GM19035 (cell line): ENCODE data around the gene RNF144A.

Source experiments
- ATAC-seq: cut with Tn5 transposase; IDR thresholded peaks from one replicate; pipeline ENCODE4 v1.9.1; 2021; ENCODE audit not compliant: unreplicated experiment

RNF144A gene

GRCh38 chr2:7018282-7018701, 101.1 kb downstream of the RNF144A start:
- ATAC-seq = no peak

DNA sequence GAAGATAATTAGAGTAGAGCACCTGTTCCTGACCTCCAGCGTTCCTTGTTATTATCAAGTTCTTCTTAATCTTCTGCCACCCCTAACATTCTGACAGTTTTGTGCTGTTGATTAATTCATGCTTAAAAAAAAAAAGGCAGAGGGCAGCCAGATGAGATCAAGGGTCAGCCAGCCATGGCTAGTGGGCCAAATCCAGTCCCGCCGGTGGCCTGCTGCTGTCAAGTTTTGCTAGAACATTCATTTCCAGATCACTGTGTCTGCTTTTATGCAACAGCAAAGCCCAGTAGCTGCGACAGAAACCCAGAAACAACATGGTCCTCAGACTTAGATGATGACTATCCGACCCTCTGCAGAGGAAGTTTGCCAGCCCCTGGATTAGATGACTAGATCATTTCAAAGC, 101.6 kb downstream of the RNF144A start:
- no peak for ATAC-seq

- ATAC-seq = no peak
Observed at GRCh38 chr2:7019191-7019590, 102.0 kb downstream of the RNF144A start.

- ATAC-seq = no peak
Observed at GRCh38 chr2:7020059-7020458, 102.8 kb downstream of the RNF144A start.

- no peak for ATAC-seq
Observed at GRCh38 chr2:7020468-7020867, 103.3 kb downstream of the RNF144A start.

GRCh38 chr2:7020939-7021470, 103.8 kb downstream of the RNF144A start:
- ATAC-seq = no peak

DNA sequence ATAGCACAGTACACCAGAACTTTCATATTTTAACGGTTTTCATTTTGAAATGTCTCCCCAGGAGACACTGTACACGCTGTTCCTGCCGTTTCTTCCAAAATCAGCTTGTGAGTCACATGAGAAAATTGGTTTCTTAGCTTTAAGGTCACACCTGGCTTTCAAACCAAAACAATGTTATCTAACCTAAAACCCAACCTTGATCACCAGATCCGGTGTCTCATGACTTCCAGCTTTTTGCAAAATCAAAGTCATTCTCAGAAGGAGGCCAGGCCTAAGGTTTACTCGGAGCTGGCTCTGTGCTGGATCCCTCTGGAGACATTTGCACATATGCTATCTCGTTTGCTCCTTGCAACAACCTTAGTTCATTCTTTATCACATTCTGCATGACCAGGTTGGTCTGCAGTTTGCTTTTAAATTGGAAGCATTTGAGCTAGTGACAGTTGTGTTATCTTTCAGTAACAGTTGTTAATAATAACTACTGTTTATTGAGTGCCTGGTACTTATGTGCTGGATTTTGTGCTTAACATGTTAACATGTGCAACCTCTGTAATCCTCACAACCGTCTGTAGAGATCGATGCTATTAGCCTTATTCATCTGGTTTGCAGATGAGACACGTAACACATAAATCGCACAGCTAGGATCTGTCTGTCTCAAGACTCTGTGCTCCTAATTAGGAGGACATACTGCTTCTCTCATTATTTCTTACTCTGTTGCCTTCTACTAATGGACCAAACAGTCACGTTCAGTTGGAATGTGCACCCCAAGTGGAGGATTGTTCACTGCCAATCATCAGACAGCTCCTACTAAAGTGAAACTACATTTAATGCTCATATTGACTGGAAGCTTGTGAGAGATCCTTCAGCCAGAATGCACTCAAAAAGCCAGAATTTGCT, 105.5 kb downstream of the RNF144A start:
- ATAC-seq = no peak

DNA sequence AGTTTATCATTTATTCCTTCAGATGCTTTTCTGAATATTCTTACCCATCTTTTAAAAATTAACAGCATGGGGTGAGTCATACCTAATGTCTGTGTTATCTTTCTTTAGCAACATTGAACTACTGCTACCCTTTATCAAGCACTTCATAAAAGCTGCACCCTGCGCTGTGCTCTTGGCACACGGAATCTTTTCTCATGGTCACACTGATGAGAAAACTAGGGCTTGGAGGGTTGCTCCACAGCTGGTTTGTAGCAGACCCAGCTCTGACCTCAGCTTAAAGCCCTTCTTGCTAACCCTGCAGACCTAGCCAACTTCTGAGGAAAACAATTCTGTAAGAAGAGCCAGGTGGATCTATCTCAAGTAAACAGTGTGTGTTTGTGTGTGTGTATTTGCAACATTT, 106.3 kb downstream of the RNF144A start:
- ATAC-seq = no peak

DNA sequence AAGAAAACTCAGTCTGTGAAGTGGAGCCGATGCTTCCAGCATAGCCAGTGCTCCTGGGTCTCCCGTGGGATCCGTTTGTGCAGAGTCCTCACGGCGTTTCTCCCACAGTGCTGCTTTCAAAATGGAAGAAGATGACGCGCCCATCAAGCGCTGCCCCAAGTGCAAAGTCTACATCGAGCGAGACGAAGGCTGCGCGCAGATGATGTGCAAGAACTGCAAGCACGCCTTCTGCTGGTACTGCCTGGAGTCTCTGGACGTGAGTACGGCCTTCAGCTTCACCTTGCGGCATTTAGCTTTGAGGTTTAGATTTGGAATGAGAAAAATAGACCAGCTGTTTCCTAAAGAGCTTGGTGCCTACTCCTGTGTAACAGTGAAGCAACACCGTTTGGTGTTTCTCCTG, 107.0 kb downstream of the RNF144A start:
- ATAC-seq = no peak

GRCh38 chr2:7025082-7025481, 107.9 kb downstream of the RNF144A start:
- ATAC-seq = no peak

GRCh38 chr2:7026742-7027141, 109.5 kb downstream of the RNF144A start:
- ATAC-seq = no peak

DNA sequence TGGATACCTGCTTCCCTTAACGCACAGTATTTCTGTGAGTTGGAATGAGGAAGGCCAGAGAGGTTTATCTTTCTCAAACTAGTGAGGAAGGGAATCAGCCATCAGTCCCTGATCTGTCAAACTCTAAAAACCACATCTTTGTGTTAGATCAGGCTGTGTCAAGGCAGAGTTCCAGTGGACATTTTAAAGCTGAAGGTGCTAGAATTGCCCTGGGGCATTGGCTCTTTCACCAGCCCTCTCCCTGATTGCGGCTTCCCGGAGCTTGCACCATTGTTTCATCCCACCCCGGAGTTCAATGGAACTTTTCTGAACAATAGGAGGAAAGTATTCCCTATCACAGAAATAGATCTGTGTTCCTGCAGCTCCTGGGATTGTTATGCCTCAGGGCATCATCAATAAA, 110.2 kb downstream of the RNF144A start:
- no peak for ATAC-seq

DNA sequence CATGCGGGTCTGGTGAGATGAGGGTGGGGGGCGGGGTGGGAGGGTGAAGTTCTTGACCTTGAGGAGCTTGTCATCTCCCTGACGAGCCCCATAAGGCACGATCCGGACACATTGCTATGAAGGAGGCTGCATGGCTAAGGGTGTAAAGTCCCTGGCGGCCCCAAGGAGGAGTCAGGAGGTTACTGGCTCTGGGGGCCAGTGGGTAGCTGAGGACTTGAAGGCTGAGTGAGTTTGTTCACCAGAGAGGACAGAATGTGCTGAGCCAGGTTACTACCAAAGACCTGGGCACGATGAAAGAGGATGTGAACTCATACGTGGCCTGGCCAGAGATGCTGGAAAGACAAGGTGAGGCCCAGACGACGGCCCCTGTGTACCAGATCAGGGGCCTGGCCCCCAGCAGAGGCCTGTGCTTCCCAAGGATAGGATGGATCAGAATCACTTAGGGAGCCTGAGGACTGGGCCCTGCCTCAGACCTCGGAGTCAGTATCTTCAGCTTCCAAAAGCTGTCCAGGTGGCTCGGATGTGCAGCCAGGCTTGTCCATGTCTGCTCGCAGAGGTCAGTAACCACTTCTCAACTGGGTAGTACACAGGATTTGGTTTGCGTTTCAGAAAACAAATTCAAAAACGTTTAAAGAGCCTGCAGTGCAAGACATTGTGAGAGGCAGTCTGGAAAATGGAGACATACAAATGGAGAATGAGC, 110.9 kb downstream of the RNF144A start:
- no peak for ATAC-seq

- no peak for ATAC-seq
Observed at GRCh38 chr2:7028846-7029245, 111.6 kb downstream of the RNF144A start.

DNA sequence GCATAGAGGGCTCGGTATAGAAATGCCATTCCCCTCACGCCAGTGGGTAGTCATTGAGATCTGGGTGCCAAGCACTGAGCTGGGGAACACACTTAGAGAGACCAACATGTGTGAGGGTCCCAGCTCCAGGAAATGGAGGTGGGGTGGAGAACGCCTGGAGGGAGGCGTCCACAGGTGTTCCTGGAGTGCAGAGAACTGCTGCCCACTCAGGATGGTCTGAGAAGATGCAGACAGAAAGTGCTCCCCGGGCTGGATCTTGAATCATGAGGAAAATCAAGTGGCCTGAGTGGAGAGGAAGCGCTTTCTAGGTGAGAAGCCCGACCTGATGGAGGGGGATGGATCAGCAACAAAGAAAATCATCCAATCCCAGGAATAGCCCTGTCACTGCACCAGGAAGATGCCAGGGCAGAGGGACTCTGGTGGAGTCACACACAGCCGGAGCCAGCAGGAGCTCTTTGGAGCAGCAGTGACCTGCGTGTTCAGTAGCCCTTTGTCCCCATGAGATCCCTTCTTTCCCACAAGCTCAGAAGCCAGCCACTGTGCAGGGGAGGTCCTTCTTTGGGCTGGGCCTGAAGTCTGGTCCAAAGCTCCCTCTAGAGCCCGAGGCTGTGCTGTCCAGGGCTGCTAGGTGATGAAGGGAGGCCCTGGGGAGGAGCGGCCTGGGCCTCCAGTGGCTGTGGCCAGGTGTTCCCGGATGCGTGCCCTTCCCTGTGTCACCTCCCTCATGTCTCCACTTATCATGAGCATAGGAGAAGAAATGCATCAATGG, 112.3 kb downstream of the RNF144A start:
- no peak for ATAC-seq

DNA sequence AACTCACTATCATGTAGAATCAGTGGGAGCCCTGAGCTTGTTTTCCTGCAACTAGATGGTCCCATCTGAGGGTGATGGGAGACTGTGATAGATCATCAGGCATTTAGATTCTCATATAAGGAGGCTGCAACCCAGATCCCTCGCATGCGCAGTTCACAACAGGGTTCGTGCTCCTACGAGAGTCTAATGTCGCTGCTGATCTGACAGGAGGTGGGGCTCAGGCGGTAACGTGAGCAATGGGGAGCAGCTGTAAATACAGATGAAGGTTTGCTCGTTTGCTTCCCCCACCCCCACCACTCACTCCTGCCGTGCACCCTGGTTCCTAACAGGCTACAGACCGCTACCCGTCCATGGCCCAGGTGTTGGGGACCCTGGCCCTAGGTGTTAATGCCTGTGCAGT, 113.6 kb downstream of the RNF144A start:
- no peak for ATAC-seq

DNA sequence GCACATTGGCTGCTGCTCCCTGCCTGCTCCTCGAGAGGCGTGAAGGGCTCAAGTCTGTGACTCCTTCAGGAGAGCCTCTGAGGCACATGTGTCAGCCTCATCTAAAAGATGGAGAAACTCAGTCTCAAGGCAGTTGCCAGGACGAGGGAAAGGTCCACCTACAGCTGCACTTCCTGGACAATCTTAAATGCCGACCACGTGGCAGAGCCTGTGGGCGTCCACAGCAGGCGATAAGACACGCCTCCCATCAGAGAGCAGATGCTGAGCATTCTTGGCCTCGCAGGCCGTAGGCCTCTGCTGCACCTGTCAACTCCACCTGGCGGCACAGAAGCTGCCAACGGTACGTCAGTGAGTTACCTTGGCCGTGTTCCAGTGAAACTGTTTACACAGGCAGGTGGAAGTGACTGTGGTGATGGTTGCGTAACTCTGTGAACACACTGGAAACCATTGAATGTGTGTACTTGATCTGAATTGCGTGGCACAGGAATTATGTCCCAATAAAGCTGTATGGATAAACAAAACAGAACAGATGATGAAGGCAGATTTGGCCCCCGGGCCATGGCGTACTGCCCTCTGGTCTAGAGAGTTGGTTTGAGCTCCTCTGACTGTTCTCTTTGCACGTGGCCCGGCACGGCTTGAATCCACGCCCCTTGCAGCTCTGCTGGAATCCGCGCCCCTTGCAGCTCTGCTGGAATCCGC, 114.5 kb downstream of the RNF144A start:
- no peak for ATAC-seq

DNA sequence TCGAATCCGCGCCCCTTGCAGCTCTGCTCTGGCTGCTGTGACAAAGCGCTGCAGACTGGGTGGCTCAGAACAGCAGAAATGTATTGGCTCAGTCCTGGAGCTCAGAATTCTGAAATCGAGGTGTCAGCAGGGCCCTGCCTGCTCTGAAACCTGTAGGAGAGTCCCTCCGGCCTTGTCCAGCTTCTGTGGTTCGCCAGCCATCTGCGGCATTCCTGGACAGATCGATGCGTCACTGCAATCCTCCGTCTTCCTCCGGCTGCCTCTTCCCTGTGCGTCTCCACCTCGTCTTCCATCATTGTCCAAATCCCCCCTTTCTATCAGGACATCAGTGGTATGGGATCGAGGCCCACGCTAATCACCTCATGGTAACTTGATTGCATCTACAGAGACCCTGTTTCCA, 115.2 kb downstream of the RNF144A start:
- ATAC-seq = no peak

- ATAC-seq = no peak
Observed at GRCh38 chr2:7033136-7033960, 116.1 kb downstream of the RNF144A start.

DNA sequence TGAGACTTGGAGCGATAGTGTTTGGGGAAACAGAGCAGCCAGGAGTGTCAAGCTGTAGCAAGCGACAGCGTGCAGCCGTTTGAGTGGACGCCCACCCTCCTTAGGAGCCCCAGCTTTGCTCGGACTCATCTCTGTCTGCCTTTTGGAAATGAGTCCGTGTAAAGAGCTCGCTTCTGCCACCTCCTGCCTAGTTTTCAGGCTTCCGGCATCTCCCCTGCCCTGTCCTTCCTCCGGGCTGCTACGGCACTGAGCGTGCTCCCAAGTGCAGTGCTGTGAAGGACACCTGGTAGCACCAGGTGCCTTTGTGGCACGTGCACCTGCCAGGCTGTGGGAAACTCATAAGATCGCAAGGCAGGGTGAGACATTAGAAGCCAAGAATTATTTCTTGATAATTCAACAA, 117.1 kb downstream of the RNF144A start:
- no peak for ATAC-seq
